Karpas-422 (cell line): ENCODE measurements around the gene TLX3. TPM values are rescaled to one million over a fixed set of nuclear protein-coding genes. Genes with fewer than 3 reads are reported as not detected.
A peak's percentile ranks its signal among the peaks of the same experiment; 100 is the strongest.

Source experiments
- DNase-seq: peaks from one replicate; pipeline ENCODE4 v3.0.0-alpha.2; 2015
- H2AFZ ChIP-seq: fragments of 200-600 bp; sonication (generic); 2 replicates; pipeline ENCODE4 v1.6.1; 2014; ENCODE audit warnings: antibody characterized with exemption, low read length, mixed read lengths
- H3K27ac ChIP-seq: fragments of 200-600 bp; sonication (generic); 2 replicates; pipeline ENCODE4 v1.5.1; 2014; ENCODE audit warnings: mild to moderate bottlenecking, low read length, moderate library complexity
- H3K27me3 ChIP-seq: fragments of 200-600 bp; sonication (generic); 2 replicates; pipeline ENCODE4 v1.6.1; 2014; ENCODE audit warnings: low read length, mixed read lengths
- H3K36me3 ChIP-seq: fragments of 200-600 bp; sonication (generic); 2 replicates; pipeline ENCODE4 v1.6.1; 2014; ENCODE audit warnings: low read length, mixed read lengths; ENCODE audit not compliant: insufficient read depth
- H3K4me1 ChIP-seq: fragments of 200-600 bp; sonication (generic); 2 replicates; pipeline ENCODE4 v1.6.1; 2014; ENCODE audit warnings: mild to moderate bottlenecking, low read length, mixed read lengths
- H3K4me2 ChIP-seq: fragments of 200-600 bp; sonication (generic); 2 replicates; pipeline ENCODE4 v1.6.1; 2014; ENCODE audit warnings: low read length, low read depth, mild to moderate bottlenecking; ENCODE audit not compliant: poor library complexity, severe bottlenecking
- H3K4me3 ChIP-seq: fragments of 200-600 bp; sonication (generic); 2 replicates; pipeline ENCODE4 v1.5.1; 2014; ENCODE audit warnings: mild to moderate bottlenecking, antibody characterized with exemption, low read length, mixed read lengths
- H3K79me2 ChIP-seq: fragments of 200-600 bp; sonication (generic); 2 replicates; pipeline ENCODE4 v1.6.1; 2014; ENCODE audit warnings: mild to moderate bottlenecking, low read length, mixed read lengths
- H3K9ac ChIP-seq: fragments of 200-600 bp; sonication (generic); 2 replicates; pipeline ENCODE4 v1.6.0; 2014; ENCODE audit warnings: low read length
- H3K9me2 ChIP-seq: fragments of 200-600 bp; sonication (generic), shearing (Covaris generic); replicated peaks from 2 replicates; pipeline ENCODE4 v1.6.0; 2014; ENCODE audit warnings: mild to moderate bottlenecking, low read length, moderate library complexity; ENCODE audit not compliant: insufficient read depth
- H3K9me3 ChIP-seq: fragments of 300-700, 200-600 bp; sonication (generic); 2 replicates; pipeline ENCODE4 v1.6.1; 2014; ENCODE audit warnings: low read length, mixed read lengths
- H4K20me1 ChIP-seq: fragments of 200-600 bp; sonication (generic); 2 replicates; pipeline ENCODE4 v1.6.1; 2014; ENCODE audit warnings: mild to moderate bottlenecking, antibody characterized with exemption, low read length, low read depth; ENCODE audit not compliant: insufficient read depth
- total RNA-seq: library from RNA; depleted of rRNA; stranded (reverse); fragments of >200 nt; shearing (Covaris generic); gene quantifications from 2 replicates; pipeline ENCODE4 v1.2.3, GENCODE V29; 2014; ENCODE audit warnings: low replicate concordance

TLX3 gene
- total RNA-seq, 1 experiment from 2014 or later, result not detected

DNA sequence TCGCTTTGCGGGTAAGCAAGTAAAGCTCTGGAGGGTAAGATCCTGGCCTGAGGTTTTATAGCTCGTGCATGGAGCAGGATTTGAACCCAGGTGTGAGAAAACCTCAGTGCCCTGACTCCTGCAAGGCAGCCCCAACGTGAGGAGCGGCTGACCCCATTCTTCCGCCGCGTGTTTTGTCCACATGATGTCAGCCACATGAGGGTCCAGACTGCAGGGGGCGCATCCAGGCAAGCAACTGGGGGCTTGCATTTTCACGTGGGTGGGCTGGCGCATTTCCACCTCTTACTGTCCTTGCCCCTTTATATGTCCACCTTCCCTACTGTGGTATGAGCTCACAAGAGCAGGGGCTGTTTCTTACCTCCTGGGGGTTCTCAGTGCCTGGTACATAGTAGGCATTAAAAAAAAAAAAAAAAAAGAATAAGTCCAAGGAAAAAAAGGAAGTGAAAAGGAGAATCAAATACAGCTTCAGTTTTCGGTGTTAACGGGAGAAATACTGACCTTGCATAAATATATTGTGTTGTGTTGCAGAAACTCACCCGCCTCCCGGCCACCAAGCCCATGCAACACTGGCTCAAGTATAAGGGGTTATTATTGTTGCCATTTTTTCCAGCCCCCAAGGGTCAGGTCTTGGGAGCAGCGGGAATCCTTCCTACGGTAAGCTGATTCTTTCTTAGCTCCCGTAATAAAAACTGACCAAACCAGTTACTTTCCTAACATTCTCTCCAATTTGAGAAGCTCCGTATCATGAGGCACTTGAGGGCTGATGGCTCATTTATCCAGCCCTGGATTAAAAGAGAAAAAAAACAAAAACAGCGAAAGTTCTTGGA lies 15.0 kb downstream of the TLX3 start:
- H3K4me3 ChIP-seq, result no peak overlapping the region
- no peaks in the 10 kb centered on the region for H3K9me3 ChIP-seq
- H3K79me2 ChIP-seq, result no peaks in the 10 kb centered on the region
- no peaks in the 10 kb centered on the region for H3K4me1 ChIP-seq
- no peak overlapping the region for H2AFZ ChIP-seq
- H3K36me3 ChIP-seq, result no peaks in the 10 kb centered on the region
- DNase-seq, result no peak
- H3K27ac ChIP-seq, result no peak overlapping the region
- H3K27me3 ChIP-seq, result no peaks in the 10 kb centered on the region
- no peak overlapping the region for H3K9ac ChIP-seq
- H3K9me2 ChIP-seq, result no peaks in the 10 kb centered on the region
- no peaks in the 10 kb centered on the region for H4K20me1 ChIP-seq
- H3K4me2 ChIP-seq, result no peak overlapping the region

DNA sequence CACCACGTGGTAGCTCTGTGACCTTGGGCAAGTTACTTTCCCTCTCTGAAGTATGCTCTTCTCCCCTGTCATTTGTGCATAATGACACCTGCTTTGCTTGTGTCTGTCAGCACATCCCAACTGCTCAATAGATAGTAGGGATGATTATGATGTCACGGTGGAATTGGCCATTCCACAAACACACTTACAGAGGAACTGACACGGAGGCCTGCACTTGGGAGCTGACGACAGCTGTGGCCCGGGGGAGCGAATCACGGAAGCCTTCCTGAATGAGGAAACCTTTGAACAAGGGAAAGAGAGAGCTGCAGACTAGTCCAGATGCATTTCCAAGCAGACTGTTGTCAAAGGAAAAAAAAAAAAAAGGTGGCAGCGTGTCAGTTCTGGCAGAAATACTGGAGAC lies 21.0 kb downstream of the TLX3 start:
- Histone ChIP-seq H2AFZ (no peak overlapping the region), H3K4me3 (no peak overlapping the region), H3K4me2 (no peak overlapping the region), H3K9me2 (no peaks in the 10 kb centered on the region), H3K27ac (no peak overlapping the region), H3K9ac (no peak overlapping the region), H3K36me3 (no peaks in the 10 kb centered on the region), H3K79me2 (no peaks in the 10 kb centered on the region), H3K9me3 (no peaks in the 10 kb centered on the region), H3K27me3 (no peaks in the 10 kb centered on the region; the same call in 1 of the 2 replicates), H3K4me1 (no peaks in the 10 kb centered on the region), H4K20me1 (no peaks in the 10 kb centered on the region)
- DNase-seq, result no peak

DNA sequence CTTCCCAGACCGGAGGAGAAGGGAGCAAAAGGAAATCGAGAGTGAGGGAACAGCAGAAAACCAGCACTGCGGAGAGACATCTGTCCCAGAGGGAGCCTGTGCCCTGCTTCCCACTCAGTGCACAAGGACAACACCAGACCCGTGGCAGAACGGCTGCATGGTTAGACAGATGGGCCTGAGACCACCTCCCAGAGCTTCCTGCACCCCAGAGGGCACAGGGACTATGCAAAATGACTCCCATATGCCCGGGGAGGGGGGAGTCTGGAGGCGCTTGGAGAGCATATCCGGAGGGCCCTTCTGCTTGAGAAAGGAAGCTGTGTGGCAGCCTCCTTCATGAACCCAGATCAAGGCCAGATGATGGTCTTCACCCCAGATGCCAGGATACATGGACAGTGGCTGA lies 26.6 kb downstream of the TLX3 start:
- H3K27me3 ChIP-seq, result no peaks in the 10 kb centered on the region; the same call in 1 of the 2 replicates
- no peak overlapping the region for H2AFZ ChIP-seq
- H4K20me1 ChIP-seq, result no peaks in the 10 kb centered on the region
- H3K4me3 ChIP-seq, result no peak overlapping the region
- H3K36me3 ChIP-seq, result no peaks in the 10 kb centered on the region
- no peaks in the 10 kb centered on the region for H3K79me2 ChIP-seq
- DNase-seq, result no peak
- no peak overlapping the region for H3K27ac ChIP-seq
- H3K9me2 ChIP-seq, result no peaks in the 10 kb centered on the region
- no peaks in the 10 kb centered on the region for H3K4me1 ChIP-seq
- H3K9ac ChIP-seq, result no peak overlapping the region
- H3K9me3 ChIP-seq, result no peaks in the 10 kb centered on the region
- no peak overlapping the region for H3K4me2 ChIP-seq

DNA sequence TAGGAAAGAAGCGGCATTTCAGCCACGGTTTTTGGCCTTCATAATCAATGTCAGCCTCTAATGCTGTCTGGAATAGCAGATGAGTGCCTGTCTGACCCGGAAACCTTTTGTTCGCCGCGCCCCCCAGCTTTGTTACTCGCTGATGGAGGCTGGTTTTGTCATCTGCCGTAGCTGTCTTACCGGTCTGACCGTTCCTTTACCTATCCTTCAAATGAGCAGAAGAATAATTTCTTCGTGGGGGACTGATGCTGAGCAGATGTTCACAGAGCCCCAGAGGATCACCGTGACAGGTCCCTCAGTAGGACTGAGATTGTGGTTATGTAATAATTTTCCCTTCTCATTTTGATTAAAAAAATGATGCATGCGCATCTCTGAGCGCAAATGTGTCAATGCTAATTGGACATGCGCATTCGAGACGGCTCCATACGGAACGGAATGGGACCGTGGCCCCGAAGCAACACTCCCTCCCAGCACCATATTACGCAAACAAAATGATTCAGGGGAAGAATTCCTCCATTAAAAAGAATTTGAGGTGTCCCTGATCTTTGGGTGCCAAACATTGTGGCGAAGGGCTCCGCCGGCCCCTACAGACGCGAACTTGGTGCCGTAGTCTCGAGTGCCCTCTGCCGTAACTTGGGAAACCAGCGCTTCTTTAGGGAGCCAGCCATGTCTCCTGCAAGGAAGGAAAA lies 27.6 kb downstream of the TLX3 start:
- no peak overlapping the region for H3K9ac ChIP-seq
- H4K20me1 ChIP-seq, result no peaks in the 10 kb centered on the region
- H3K4me3 ChIP-seq, result no peak overlapping the region
- no peaks in the 10 kb centered on the region for H3K36me3 ChIP-seq
- no peaks in the 10 kb centered on the region for H3K4me1 ChIP-seq
- H3K27me3 ChIP-seq, result no peaks in the 10 kb centered on the region; the same call in 1 of the 2 replicates
- H3K79me2 ChIP-seq, result no peaks in the 10 kb centered on the region
- no peak for DNase-seq
- H2AFZ ChIP-seq, result no peak overlapping the region
- no peak overlapping the region for H3K27ac ChIP-seq
- H3K4me2 ChIP-seq, result no peak overlapping the region
- H3K9me2 ChIP-seq, result no peaks in the 10 kb centered on the region
- H3K9me3 ChIP-seq, result no peaks in the 10 kb centered on the region

DNA sequence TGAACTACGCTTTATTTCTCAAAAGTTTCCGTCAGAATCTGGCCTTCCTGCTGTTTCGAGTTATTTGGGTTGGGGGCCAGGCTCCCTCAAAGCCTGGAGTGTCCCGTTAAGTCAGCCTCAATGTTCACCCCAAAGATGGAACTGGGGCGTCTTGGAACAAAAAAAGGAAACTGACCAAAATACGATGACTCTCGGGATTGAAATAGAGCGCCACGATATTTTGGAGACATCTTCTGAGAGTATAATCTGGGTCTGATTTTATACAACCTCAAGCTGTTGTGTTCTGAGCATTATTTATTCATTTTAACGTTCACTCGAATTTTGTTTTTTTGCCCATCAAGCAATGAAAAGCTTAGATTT lies 28.1 kb downstream of the TLX3 start:
- no peak overlapping the region for H3K4me2 ChIP-seq
- no peaks in the 10 kb centered on the region for H3K9me2 ChIP-seq
- H3K79me2 ChIP-seq, result no peaks in the 10 kb centered on the region
- no peak overlapping the region for H3K4me3 ChIP-seq
- no peaks in the 10 kb centered on the region for H3K4me1 ChIP-seq
- no peak overlapping the region for H3K27ac ChIP-seq
- H2AFZ ChIP-seq, result no peak overlapping the region
- DNase-seq, result no peak
- no peak overlapping the region for H3K9ac ChIP-seq
- H3K36me3 ChIP-seq, result no peaks in the 10 kb centered on the region
- no peaks in the 10 kb centered on the region for H3K9me3 ChIP-seq
- H4K20me1 ChIP-seq, result no peaks in the 10 kb centered on the region
- H3K27me3 ChIP-seq, result no peaks in the 10 kb centered on the region; the same call in 1 of the 2 replicates

DNA sequence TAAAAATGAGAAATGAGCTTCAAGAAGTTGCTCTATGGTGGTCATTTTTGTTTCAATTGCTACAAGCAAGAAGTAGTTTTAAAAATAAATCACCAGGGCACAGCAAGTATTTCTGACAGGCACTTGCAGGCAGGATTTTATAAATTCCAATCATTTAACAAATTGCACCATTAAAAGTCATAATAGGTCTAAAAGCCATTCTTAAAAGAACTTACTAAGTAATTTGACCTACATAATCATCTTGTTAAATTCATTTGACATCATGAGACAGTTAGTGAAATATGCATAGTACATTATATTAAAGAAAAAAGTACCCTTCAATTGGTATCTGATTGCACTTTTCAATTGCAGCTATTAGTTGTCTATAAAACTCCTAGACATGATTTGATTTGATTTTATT lies 31.0 kb downstream of the TLX3 start:
- Histone ChIP-seq H3K27me3 (no peaks in the 10 kb centered on the region), H3K9ac (no peak overlapping the region), H3K4me1 (no peaks in the 10 kb centered on the region), H3K9me2 (no peaks in the 10 kb centered on the region), H3K79me2 (no peaks in the 10 kb centered on the region), H3K4me2 (no peak overlapping the region), H3K36me3 (no peaks in the 10 kb centered on the region), H3K27ac (no peak overlapping the region), H2AFZ (no peak overlapping the region), H3K4me3 (no peak overlapping the region), H3K9me3 (no peaks in the 10 kb centered on the region), H4K20me1 (no peaks in the 10 kb centered on the region)
- DNase-seq, result no peak

DNA sequence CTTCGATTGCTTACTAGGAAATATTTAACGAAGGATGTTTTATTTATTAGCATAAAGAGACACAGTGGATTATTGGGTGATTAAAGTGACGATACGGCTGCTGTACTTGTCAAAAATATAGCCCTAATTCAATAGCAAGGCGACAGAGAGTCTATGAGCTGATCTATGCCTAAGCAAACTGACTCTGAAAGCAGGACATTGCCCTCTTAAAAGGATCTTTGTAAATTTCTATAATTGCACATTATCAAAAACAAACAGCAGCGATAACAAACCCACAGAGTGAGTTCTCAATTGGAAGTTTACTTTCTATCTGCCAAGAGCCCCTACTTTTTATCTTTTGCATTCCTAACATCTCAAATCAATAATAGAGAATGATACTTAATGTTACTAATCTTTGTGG lies 31.4 kb downstream of the TLX3 start:
- no peaks in the 10 kb centered on the region for H3K27me3 ChIP-seq
- H2AFZ ChIP-seq, result no peak overlapping the region
- no peak overlapping the region for H3K27ac ChIP-seq
- H3K36me3 ChIP-seq, result no peaks in the 10 kb centered on the region
- no peak for DNase-seq
- H3K9me3 ChIP-seq, result no peaks in the 10 kb centered on the region
- no peak overlapping the region for H3K4me3 ChIP-seq
- no peaks in the 10 kb centered on the region for H4K20me1 ChIP-seq
- H3K79me2 ChIP-seq, result no peaks in the 10 kb centered on the region
- H3K4me2 ChIP-seq, result no peak overlapping the region
- no peaks in the 10 kb centered on the region for H3K9me2 ChIP-seq
- no peaks in the 10 kb centered on the region for H3K4me1 ChIP-seq
- H3K9ac ChIP-seq, result no peak overlapping the region

DNA sequence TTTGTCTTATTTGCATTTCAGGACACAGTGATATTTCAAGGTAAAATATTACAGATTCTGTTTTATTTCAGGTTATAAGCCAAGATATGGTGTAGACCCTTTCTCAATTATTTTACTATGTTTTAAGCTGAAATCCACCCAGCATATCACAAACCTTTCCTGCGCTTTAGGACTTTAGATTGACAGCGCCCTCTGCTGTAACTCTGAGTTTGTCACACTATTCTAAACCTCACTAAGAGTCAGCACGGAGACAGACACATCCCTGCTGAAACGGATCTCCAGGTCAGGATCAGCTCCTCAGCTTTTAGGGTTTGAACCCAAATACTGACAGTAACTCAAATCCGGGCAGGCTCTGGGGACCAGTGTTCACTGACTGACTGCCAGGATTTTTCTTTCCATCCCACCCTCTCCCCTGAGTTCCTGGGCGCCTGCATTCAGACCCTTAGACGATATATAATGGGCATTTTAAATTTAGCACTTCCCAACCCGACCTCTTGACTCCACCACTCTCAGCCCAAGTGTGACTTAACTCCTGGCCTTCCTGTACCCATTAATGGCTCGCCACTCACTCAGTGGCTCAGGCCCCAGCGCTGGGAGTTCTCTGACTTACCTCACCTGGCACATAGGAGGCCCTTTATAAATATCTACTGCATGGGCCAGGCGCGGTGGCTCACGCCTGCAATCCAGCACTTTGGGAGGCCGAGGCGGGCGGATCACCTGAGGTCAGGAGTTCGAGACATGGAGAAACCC lies 33.5 kb downstream of the TLX3 start:
- Histone ChIP-seq H3K4me1 (no peaks in the 10 kb centered on the region), H3K27me3 (no peaks in the 10 kb centered on the region), H2AFZ (no peak overlapping the region), H3K9me3 (no peaks in the 10 kb centered on the region), H3K9me2 (no peaks in the 10 kb centered on the region), H3K79me2 (no peaks in the 10 kb centered on the region), H3K4me3 (no peak overlapping the region), H3K4me2 (no peak overlapping the region), H3K9ac (no peak overlapping the region), H4K20me1 (no peaks in the 10 kb centered on the region), H3K36me3 (no peaks in the 10 kb centered on the region), H3K27ac (no peak overlapping the region)
- DNase-seq, result peak; percentile 84
